CD4-positive, alpha-beta T cell treated with Interleukin-17A for 1 hour (primary cell): Measurements from ENCODE around the gene SH3RF3.
"Not testable (repeated sequence)": the region's sequence is repeated elsewhere in the genome, so short reads cannot be mapped to it uniquely, and the experiment has no call there.

Source experiments
- DNase-seq: peaks from one replicate; pipeline ENCODE4 v3.0.0-alpha.2; 2020

SH3RF3 gene

DNA sequence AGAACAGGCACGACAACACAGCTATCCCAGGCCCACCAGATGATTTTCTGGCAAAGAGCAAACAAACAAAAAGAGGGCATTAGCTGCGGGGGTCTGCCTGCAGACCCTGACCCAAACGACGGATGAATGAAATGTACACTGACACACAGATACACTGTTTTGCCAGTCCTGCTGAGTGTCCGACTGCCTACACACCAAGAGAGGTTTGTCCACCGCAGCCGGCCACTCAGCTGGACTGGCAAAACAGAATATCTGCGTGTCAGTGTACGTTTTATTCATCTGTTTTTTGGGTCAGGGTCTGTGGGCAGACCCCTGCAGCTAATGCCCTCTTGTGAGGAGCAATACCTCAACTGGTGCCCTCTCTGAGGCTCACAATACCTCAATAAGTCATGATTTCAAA is 10.7 kb upstream of the SH3RF3 start:
- DNase-seq = no peak

DNA sequence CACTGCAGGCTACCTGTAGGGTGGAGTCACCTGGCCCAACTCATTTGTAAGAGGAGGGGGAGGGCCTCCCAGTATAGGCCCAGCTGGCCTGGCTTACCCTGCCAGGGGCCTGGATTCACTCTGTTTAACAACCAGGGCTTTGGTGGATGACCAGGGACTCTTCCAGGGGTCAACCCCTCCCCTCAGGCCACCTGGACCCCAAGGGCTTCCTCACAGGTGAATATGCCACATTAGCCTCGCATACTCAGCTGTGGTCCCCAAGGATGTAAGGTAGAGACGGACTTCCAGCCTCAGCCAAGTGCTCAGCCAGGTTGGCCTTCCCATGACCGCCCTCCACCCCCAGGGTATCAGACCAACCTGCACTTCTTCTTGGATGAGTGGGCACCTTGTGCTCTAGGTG is 8.8 kb upstream of the SH3RF3 start:
- DNase-seq = no peak

DNA sequence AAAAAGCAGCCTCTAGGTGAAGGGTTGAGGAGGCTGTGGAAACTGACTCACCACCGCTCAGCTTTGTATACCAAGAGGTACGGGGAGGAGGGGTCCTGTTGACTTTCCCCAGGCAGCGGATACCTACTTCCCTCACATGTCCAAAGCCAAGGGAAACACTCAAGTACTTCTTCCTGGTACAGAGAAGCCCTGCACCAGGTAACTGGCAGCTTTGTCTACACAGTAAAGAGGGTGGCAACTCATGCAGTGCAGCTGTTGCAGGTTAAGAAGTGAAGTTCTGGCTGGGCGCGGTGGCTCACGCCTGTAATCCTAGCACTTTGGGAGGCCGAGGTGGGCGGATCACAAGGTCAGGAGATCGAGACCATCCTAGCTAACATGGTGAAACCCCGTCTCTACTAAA is 8.3 kb upstream of the SH3RF3 start:
- not testable (repeated sequence) for DNase-seq

DNA sequence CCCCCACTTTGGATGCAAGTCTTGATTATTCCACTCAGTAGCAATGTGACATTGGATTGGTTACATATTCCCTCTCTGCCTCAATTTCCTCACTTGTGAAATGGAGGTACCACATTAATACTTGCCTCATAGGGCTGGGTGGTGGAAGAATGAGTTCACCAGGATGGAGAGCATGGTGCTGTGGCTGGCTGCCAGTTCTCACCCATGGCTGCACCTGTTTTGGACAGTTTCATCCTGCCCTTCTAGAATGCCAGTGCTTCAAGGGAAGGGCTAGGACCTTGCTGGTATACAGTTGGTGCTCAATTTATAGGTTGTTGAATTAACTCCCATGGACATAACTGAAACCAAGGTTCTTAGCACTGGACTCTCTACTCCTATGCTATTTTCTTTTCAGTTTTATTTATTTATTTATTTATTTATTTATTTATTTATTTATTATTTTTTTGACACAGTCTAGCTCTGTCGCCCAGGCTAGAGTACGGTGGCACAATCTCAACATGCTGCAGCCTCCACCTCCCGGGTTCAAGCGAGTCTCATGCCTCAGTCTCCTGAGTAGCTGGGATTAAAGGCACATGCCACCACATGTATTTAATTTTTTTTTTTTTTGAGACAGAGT is 5.3 kb upstream of the SH3RF3 start:
- DNase-seq = no peak

DNA sequence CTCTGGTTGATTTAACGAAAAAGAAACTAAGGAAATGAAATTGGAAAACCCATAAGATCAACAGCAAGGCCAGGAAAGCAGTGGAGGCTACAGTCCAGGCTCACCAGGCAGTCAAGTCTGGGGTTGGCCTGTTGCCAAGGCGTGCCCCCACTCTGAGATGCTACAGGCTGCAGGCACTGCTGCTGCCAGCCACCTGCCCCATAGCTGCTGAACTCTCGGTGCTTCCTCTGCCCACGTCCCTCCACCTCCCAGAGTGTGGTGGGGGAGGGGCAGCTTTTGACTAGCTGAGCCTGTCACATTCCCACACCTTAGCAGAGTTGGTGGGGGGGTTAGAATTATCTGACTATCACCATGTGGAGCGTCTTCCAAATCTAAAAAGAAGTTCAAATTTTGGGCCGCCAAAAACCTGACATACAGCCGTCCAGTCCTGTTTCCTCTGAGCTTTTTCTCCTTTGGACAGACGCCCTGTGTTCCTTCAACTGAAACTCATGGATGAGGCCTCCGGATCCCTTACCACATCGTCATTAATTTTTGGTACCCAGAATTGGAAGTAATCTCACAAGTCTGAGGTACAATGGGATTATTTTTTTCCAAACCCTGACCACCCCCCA is 3.9 kb upstream of the SH3RF3 start:
- DNase-seq = no peak

DNA sequence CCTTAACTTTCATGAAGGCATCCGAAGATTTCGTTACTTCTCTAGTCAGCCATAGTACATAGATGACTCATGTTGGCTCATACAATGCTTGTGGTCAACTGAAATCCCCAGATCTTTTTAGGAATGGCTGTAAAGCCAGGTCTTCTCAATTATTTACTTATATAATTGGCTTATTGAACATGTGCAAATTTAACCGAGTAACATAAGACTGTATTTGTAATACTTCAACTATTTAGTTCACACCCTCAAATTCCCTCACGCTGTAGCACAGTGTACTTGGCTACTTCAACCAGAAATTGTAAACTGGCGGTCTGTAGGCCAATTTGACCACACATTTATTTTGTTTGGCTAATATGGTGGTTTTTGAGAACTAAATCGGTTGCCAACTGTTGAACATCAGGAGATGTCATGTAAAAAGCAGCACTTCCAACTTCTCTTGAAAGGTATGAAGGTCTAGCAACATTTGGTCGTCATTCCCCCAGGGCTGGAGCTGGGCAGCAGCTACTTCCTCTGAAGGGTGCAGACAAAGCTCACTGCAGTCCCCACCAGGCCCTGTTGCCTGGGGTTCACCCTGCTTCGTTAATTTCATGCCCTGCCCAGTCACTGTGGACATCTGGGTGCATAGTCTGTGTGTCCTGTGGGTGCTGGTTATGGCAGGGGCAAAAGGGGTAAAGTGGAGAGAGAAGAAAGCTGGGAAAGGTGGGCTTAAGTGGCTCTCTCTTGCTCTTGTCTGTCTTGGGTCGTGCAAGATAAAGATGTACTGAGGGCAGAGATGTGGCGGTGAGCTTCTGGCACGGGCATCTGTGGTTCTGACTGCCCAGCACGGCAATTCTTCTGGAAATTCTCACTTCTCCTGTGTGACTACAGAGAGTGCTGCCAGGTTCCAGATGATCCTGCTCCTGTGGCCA is 3.2 kb upstream of the SH3RF3 start:
- no peak for DNase-seq

DNA sequence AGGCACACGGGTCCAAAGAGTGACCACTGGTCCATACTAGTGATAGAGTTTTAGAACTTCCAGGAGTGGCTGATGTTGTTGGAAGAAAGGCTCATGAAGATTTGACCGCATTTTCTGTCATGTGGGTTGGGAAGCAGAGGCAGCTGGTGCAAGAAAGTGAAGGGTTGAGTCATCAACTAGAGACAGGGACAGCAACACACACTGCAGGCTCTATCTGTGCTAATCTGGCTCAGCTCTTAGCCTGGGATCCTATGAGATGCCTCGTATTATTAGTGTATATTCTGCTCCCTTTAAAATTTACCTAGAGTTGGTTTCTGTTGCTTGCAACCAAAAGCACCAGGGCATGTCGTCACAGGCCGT is 2.5 kb upstream of the SH3RF3 start:
- DNase-seq = no peak

DNA sequence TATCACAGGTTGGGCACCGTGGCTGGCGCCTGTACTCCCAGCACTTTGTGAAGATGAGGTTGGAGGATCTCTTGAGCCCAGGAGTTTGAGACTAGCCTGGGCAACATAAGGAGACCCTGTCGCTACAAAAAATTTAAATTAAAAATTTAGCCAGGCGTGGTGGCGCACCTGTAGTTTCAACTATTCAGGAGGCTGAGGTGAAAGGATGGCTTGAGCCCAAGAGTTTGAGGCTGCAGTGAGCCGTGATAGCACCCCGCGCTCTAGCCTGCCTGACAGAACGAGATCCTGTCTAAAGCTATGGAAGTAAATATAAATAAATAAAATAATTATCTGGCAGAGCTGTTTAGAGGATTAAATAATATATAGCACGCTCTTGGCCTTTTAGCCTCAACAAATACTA is 1.4 kb upstream of the SH3RF3 start:
- no peak for DNase-seq

DNA sequence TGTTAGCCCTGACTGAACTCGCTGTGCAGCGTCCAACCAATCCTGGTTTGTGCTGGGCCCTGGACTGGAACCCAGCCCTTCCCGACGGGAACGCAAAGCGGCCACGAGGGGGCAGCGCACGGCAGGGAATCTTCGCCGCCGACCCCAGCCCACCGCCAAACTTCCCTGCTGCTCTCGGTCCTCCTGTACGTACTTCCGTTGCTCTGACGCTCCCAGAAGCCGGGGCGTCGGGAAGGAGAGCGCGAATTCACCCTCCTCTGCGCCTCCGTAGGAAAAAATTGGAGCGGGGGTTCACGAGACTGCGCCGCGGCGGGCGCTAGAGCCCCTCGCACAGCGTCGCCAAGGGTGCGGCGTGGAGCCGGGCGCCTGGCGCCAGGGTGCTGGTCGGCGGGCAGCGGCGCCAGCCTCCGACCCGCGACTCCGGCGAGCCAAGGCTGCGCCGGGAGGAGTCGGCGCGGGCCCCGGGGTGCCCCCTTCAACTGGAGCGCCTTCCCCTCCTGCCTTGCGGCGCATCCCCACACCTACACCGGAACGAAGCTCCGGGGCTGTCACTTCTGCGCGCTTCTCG is 873 bp upstream of the SH3RF3 start:
- peak; percentile 60 for DNase-seq

DNA sequence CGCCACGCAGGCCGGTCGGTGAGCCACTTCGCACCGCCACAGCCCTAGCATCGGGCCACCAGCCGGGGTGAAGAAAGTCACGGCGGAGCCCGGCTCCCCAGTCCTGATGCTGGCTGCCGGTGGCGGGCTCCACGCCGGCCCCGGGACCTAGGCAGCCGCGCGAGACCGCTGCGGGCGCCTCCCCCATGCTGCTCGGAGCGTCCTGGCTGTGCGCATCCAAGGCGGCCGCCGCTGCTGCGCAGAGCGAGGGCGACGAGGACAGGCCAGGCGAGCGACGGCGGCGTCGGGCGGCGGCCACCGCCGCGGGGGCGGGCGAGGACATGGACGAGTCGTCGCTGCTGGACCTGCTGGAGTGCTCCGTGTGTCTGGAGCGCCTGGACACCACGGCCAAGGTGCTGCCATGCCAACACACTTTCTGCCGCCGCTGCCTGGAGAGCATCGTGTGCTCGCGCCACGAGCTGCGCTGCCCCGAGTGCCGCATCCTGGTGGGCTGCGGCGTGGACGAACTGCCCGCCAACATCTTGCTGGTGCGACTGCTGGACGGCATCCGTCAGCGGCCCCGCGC is 433 bp downstream of the SH3RF3 start:
- DNase-seq = no peak

DNA sequence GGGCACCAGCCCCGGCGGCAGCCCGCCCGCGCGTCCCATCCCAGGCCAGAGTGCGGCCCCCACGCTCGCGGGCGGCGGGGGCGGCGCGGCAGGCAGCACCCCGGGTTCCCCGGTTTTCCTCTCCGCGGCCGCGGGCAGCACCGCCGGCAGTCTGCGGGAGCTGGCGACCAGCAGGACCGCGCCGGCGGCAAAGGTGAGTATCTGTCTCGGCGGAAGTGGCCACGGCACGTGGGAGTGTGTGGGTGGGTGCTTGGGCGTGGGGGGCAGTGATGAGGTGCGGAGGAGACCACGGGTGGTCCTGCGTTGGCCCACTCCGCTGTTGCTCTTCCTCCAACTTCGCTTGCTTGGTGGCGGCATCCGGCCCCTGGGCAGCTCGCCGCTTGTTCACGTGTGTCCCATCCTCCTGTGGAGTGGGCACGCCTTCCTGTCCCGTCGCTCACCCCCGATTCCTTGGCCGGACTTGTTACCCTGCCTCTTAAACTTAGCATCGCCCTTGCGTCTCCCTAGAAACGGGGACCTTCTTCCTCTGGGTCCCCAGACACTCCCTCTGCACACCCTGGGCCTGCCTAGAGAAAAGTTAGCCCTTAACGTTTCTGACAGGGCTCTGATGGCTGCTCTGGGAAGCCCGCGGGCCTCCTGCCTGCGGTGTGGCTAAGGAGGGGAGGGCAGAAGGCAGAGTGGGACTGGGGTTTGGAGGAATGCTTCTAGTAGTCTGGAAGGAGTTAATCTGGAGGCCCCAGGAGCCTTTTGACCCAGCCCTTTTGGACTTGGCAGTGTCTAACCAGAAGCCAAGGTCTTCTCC is 1.1 kb downstream of the SH3RF3 start:
- no peak for DNase-seq

DNA sequence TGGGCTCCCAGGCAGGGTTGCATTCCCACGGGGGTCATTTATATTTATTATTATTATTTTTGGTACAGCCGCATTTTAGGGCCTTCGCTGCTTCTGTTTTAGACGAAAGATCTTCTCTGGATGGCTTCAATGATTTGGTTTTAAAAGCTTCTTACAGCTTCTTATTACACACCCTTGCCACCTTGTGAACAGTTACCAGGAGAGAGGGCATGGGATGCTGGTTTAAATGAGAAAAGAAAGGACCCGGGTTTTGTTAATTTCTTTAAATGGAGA is 1.7 kb downstream of the SH3RF3 start:
- no peak for DNase-seq

DNA sequence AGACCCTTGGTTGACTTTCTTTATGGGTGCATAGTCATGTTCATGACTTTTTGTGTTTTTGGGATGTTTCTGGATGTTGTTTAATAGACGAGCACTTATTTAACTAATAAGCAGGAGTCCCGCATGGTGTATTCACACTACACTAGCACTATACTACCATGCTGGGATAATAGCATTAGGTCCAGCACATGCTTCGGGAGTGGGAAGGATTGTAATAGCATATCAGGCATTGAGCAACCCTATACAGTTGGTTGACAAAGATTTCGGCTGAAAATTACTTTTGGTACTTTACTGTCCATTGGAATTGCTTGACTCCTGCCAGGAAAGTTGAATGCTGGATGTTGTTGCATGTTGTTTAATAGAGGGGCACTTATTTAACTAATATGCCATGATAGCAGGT is 2.8 kb downstream of the SH3RF3 start:
- no peak for DNase-seq

DNA sequence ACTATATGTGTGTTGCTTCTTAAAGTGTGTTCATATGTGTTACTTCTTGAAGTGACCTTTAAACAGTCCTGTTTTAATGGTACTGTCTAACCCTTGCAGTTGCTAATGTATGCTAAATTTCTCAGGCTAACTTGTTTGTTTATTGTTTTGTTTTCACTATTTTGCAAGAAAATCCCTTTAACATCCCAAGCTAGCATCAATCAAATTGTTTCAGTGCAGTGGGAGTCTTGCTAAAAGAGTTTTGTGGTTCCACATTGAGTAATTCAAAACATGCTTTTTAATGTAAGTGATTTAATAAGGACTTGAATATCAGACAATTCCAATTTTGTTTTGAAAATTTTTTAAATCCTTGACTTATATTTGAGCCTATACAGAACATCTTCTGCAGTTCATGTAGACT is 3.6 kb downstream of the SH3RF3 start:
- DNase-seq = no peak

DNA sequence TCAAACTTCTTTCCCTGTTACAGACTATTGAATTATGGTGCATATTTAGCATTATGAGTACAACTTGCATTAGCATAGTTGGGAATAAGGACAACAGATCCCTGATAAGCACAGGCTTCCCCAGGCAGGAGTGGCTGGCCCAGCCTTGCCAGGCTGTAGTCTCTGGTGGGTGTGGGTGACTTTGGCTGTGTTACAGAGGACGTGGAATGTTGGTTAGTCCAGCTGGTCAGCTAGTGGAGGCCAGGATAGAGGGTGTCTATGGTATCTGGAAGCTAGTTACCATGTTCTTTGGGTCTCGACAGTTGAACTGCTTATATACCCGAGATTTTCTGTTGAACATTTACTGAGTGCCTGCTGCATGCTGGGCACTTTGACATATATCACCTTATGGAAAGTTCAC is 4.7 kb downstream of the SH3RF3 start:
- DNase-seq = no peak

DNA sequence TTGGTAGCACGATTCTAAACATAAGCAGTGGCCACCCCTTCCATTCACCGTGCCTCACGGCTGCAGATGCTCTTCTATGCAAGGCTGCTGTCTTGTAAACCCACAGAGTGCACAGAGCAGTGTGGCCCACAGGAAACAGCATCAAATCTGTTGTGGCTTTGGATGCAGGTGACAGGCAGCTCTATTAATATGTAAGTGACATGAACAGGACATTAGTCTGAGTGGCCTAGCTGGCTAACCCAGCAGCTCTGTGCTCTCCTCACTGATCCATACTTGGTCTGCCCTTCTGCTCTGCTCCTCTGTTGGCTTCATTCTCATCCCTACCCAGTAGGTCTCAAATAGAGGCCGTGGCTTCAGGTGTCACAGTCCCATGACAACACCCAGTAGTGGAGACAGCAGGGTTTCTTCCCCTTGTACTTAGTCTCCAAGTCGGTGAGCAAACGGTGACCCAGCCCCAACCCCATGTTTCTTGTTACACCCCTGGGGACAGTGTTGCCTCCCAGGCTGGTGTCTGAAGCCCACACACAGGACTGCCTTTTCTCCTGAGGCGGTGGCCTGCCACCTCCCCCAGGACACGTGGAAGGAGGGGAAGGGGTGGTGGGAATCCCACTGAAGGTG is 5.8 kb downstream of the SH3RF3 start:
- no peak for DNase-seq

DNA sequence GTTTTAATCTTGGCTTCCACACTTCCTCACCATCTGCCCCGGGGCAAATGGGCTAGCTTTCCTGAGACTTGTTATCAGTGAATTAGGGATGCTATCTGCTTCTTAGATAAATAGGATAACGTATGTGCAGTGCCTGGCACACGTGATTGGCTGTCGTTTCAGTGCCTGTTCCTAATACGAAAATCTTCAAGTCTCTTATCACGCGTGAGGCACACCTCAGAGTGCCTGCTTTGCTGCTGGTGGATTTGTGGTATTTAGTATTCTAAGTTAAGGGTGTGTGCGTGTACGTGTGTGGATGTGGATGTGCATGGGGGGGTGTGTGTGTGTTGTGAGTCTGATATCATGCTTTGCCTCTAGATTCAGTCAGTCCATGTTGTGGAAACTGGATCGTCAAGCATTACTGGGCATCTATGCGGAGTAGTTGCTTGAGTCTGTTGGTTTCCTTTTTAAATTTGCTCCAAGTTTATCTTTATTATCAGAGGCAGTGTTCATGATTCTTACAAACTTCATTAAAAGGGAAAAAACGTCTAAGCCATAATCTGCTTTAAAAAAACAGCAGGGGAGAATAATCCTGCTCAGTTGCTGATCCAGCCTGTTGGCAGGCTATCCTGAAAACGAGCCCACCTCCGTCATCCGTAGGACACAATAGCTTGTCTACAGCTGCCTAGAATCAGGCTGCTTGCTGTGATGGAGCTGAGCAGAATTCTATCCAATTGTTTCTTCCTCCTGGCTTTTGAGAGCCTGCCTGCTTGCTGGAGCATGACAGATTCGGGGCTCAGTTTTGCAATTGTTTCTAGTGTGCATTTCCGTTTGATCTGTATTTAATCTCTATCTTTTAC is 6.6 kb downstream of the SH3RF3 start:
- DNase-seq = no peak

DNA sequence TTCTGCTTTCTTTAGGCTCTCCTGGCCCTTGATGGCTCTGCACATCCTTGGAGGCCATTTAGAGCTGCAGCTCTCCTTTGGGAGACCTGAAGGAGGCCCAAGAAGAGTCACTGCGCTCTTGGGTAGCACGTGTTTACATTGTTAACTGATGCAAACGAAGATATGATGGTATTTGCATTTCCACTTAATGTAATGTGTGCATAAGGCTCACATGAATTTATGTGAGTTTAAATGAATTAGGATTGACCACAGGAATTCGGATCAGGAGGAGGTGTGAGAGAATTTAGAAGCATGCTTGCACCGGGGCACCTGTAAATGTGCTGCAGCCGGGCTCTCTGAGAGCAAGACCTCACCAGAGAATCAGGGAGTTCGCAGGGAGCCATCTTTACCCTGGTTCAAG is 7.5 kb downstream of the SH3RF3 start:
- no peak for DNase-seq

DNA sequence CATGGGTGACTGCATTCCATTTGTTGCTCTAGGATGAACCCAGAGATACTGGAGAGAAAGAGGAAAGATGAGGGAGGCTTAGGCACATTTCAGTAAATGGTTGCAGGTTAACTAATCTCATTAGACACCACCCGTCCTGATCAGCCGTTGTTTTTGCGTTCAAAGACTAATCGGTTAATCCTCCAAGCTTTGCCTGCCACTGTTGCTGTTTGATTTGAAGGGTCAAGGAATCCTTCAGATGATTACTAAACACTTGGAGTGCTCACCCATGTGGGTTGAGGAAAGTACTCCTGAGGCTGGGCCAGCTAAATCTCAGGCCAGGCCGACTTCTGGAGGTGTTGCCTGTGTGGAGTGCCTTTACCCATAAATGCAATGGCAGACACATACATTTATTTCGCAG is 8.6 kb downstream of the SH3RF3 start:
- DNase-seq = no peak

DNA sequence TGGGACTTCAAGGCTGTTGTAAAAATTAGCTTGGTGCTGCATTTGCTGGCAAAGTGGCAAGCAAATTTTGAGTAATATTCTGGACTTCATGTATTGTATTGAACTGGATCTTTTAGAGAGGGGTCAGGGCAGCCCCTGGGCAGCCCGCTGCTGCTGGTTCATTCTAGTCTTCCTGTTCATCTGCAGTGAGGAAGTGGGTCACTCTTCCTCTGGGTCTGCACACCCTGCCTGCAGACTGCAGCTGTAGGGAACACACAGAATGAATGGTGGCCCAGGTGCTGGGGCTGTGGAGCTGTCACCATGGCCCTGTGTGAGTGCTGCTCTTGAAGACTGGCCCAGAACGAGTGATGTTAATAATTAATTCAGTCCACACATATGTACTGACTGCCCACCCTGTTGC is 9.4 kb downstream of the SH3RF3 start:
- DNase-seq = no peak

DNA sequence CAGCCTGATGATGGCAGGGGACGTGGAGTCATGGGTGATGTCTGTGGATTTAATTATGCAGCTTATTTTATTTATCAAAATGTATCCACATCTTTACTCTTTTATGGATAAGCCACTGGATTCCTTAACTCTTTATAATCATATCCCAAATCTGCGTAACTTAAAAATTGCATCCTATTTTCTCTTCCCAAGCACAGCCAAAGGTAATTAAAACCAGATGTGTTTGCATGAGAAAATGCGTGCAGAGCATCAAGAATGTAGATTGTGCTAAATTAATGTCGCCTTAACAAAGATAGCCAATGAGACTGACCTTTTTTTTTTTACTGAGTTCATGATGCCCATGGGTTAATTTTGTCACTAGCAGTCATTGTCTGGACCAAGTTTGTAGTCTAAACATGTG is 10.0 kb downstream of the SH3RF3 start:
- DNase-seq = no peak
